Endometrial microvascular endothelial cells (primary cell): ENCODE data around the gene PDE4B. TPM values are rescaled to one million over a fixed set of nuclear protein-coding genes. Genes with fewer than 3 reads are reported as not detected.
"Not testable (repeated sequence)": the region's sequence is repeated elsewhere in the genome, so short reads cannot be mapped to it uniquely, and the experiment has no call there.

Experiments
- in situ Hi-C: cut with HindIII; loops from 2 replicates; pipeline ENCODE4 v1.10.0; 2017; ENCODE audit warnings: low sequenced_read_pairs, low pct_unique_long_range_greater_than_20kb; ENCODE audit errors: inconsistent ontology term
- total RNA-seq: library from RNA; depleted of rRNA; stranded (reverse); fragments of >200 nt; gene quantifications from one replicate; pipeline ENCODE4 v1.2.3, GENCODE V29; 2015; ENCODE audit errors: inconsistent ontology term

The PDE4B gene
- total RNA-seq, 1 donor from 2014 or later = 21.9 TPM

GRCh38 chr1:65939636-65940035 is 146.9 kb downstream of the PDE4B start:
- in situ Hi-C loops = no loop called here

GRCh38 chr1:65940126-65940525 is 147.4 kb downstream of the PDE4B start:
- in situ Hi-C loops = no loop called here

DNA sequence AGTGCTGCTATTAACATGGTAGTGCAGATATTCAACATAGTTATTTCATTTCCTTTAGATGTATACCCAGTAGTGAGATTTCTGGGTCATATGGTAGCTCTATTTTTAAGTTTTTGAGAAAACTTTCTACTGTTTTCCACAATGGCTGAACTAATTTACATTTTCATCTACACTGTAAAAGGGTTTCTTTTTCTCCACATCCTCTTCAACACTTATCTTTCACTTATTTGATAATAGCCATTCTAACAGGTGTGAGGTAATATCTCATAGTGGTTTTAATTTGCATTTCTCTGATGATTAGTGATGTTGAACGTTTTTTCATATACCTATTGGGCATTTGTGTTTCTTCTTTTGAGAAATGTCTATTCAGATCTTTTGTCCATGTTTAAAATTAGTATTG is 149.8 kb downstream of the PDE4B start:
- in situ Hi-C loops = no loop called here

- in situ Hi-C loops = no loop called here
Measured at GRCh38 chr1:65946376-65946775, 153.7 kb downstream of the PDE4B start.

DNA sequence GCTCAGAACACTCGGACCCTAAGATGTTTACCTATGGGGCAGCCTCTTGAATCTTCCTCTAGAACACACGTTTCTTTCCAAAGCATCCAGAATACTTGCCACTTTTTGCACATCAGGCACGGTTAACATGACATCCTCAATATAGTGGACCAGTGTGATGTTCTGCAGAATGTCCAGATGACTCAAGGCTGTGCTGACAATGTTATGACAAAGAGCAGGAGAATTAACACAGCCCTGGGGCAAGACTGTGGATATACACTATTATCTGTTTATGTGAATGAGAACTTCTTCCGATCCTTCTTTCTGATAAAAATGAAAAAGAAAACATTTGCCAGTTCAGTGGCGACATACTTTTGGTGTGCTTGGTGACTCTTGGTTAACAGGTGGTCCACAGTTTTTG is 154.3 kb downstream of the PDE4B start:
- in situ Hi-C loops = no loop called here

DNA sequence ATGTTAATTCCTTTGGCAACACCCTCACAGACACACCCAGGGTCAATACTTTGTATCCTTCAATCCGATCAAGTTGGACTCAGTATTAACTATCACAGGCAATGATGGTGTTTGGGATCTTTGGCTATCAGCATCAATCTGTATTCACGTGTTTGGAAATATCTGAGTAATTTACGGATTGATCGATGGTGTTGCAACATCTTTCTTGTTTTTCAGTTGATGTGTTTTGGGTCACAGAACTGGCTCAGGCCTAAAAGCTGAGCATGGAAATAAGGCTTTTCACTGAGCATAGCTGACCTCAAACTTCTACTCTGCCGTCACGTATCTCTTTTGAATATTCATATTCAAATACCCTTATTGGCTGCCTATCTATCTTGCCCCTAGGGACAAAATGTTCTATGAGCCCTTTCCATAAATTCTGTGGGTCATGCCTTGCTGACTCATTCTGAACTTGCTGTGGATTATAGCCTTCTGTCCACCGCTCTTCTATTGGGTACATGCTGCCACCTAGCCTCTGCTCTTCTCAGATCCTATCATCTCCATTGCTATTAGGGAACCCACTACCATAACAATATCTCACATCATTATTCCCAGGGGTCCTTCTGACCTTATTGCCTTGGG is 156.0 kb downstream of the PDE4B start:
- in situ Hi-C loops = no loop called here

DNA sequence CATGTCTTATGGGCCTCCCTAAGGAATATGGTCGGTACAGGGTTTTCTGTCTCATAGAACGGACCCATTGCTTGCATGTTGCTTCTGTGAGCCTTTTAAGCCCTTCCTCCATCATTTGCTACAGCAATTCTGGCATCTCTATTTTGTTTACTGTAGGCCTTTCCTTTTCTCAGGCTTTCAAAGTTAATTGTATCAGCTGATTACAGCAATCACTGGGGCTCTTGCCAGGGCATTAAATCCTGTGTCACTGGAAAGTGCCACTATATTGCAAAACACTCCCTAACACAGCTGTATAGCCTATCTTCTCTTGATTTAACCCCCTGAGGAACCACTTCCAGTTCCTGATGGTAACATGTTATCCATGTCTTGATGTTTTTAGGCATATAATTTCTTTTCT is 156.5 kb downstream of the PDE4B start:
- in situ Hi-C loops = no loop called here

DNA sequence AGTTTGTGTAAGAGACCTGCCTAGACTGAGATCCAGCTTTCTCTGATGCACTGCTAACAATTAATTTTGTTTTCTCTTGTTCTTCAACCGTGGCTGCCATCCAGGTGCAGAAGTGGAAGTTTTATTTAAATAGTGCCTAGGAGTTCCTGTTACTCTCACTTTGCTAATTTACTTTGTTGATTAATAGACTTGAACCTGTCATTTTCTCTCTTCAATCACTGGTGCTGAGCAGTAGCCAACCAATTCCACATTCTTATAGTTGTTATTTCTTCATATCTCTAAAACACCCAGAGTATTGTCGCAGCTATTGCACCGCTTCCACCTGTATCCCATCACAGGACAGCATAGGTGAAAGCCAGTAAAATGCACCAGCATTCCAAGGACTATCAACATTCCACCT is 157.2 kb downstream of the PDE4B start:
- in situ Hi-C loops = no loop called here

GRCh38 chr1:65952696-65953095 is 160.0 kb downstream of the PDE4B start:
- in situ Hi-C loops = no loop called here

DNA sequence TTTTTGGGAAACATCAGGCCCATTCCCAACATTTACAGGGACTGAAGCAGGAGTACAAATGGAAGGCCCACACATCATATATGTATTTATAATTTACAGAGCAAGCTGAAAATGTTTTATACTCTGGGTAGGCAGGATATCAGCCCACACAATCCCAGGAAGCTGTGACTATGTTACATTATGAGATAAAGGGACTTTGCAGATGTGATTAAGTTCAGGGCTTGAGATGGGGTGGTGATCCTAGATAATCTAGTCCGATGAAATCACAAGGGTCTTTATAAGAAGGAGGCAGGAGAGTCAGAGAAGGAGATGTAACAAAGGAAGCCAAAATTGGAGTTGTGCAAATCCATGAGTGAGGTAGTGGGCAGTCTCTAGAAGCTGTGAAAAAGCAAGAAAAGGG is 160.5 kb downstream of the PDE4B start:
- in situ Hi-C loops = no loop called here

GRCh38 chr1:65955071-65955470 is 162.4 kb downstream of the PDE4B start:
- in situ Hi-C loops = no loop called here

- in situ Hi-C loops = no loop called here
Measured at GRCh38 chr1:65955503-65955902, 162.8 kb downstream of the PDE4B start.

GRCh38 chr1:65958561-65959350 is 166.1 kb downstream of the PDE4B start:
- in situ Hi-C loops = no loop called here

DNA sequence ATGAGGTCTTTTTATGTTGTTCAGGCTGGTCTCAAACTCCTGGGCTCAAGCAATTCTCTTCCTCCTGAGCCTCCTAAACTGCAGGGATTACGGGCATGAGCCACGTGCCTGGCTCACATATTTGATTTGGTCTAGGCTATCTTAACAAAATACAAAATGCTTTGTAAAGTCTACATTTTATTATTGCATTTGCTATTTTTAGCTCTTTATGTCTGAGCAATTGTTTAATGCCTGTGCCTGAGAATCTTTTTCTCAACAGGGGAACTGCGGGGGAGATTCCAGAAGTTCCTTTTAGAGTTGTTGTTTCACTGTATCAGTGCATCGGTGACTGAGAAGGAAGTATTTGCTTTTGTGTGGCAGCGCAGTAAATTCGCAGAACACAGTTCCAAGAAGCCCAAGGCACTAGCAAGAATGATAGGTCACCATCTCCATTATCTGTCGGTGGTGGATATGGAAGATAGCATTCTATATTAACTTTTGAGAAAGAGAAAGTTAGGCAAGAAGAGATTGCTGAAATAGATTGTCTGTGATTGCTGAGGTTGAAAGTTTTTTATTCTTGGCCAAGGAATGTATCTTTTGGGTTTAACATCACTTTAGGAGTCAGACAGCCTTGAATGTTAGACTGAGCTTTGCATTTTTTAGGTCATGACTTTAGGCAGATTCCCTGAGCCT is 167.3 kb downstream of the PDE4B start:
- in situ Hi-C loops = no loop called here

DNA sequence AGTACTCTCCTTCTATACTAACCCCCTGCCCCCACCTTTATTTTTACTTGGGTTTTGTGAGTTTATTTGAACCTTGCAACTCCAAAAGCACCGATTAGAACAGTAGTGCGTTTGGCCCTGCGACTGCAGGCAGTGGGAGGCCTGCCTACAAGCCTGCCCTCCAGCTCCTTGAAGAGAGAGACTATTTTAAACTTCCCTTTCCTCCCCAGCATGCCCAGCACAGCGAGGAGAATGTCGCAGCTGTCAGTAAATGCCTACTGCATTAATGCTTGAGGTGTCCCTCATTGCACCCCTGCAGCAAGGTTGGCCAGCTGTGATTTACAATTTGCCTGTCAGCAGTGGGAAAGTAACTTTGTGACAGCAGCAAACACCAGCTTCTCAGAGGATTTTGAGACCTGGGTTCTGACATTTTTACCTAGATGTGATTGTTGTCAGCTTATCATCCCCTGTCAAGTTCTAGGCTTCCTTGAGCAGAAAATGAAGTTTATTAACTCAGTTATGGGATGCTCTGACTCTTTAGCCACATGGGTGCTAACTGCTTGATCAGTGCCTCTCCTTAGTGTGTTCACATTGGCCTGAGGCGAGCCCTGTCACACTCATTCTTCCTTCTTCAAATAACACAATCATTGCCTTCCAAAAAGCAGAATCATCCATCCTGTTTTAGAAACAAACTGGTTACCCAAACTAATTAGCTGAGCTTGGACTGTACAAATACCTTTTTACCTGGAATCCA is 170.6 kb downstream of the PDE4B start:
- in situ Hi-C loops = no loop called here

GRCh38 chr1:65964123-65964522 is 171.4 kb downstream of the PDE4B start:
- in situ Hi-C loops = no loop called here

DNA sequence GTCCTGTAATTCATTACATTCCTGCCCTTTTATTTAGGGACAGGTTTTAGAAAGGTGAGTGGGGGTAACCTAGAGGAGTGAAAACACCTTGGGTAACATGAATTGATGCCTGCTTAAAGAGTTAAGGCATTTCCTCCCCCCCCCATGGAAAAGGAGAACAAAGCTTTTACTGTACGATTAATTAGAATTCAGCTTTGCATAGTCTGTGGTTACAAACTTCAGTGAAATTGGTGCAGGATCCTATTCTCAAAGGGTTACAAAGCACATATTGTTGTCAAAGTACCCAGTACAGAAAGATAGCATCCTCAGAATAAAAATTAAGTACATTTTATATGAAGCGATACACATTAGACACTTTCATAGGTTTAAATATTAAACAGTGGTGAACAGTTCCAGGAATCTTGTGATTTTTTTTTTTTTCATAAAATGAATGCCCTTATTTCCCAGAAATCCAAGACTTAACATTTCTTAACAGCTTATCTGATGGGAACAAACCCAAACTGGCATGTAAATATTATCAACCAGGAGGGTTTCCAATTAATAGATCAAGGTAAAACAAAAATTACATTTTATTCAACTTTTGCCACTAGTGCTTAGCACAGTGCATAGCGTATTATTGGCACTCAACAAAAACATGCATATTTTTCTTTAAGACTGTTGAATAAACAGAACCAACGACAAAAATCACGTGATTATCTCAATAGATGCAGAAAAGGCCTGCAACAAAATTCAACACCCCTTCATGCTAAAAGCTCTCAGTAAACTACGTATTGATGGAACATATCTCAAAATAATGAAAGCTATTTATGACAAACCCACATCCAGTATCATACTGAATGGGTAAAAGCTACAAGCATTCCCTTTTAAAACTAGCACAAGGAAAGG is 172.7 kb downstream of the PDE4B start:
- in situ Hi-C loops = no loop called here

GRCh38 chr1:65967492-65967891 is 174.8 kb downstream of the PDE4B start:
- in situ Hi-C loops = not testable (repeated sequence)

DNA sequence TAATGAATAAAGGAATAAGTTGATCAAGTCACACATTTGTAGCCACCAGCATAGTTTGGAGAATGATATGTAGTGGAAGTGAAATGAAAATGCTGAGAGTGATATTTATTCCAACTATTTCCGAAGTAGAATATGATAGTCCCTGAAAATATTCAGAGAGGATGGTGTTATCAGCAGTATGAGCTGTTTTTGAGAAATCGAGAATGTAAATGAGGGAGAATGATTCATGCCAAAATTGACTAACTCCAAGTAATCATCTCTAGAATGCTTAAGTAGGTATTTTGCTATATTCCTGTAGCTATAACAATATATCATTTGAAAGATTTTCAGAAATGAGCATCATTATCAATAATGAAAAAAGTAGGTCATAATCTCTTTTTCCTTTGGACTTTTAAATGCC is 178.9 kb downstream of the PDE4B start:
- in situ Hi-C loops = no loop called here
